Endodermal cell (in vitro differentiated cells): Measurements from ENCODE around the gene TDRD7. TPM values are rescaled to one million over a fixed set of nuclear protein-coding genes. Genes with fewer than 3 reads are reported as not detected.

ENCODE experiments used
- DNase-seq: peaks from one replicate; pipeline ENCODE4 v3.0.0-alpha.2; 2017
- H3K27ac ChIP-seq: 2 replicates; pipeline ENCODE4 v1.5.1; 2013; ENCODE audit warnings: mild to moderate bottlenecking, low read depth, low read length, moderate library complexity
- H3K27me3 ChIP-seq: 2 replicates; pipeline ENCODE4 v1.6.1; 2013; ENCODE audit warnings: mild to moderate bottlenecking, low read length, moderate library complexity; ENCODE audit not compliant: insufficient read depth, control insufficient read depth, poor library complexity, severe bottlenecking
- H3K36me3 ChIP-seq: 2 replicates; pipeline ENCODE4 v1.7.0; 2013; ENCODE audit warnings: mild to moderate bottlenecking, low read length, moderate library complexity; ENCODE audit not compliant: control insufficient read depth, insufficient read depth
- H3K4me1 ChIP-seq: one replicate; pipeline ENCODE4 v1.7.0; 2013; ENCODE audit warnings: low read length; ENCODE audit not compliant: control insufficient read depth, insufficient read depth
- H3K4me3 ChIP-seq: 2 replicates; pipeline ENCODE4 v1.5.1; 2013; ENCODE audit warnings: mild to moderate bottlenecking, low read length, moderate library complexity
- H3K9ac ChIP-seq: 2 replicates; pipeline ENCODE4 v1.6.1; 2013; ENCODE audit warnings: mild to moderate bottlenecking, low read length, moderate library complexity; ENCODE audit not compliant: poor library complexity, severe bottlenecking; ENCODE audit errors: extremely low read depth
- H3K9me3 ChIP-seq: 2 replicates; pipeline ENCODE4 v1.6.1; 2013; ENCODE audit warnings: mild to moderate bottlenecking, low read length, moderate library complexity; ENCODE audit not compliant: control insufficient read depth
- H3K27ac Mint-ChIP-seq: 2 replicates; pipeline ENCODE4 v1.8.0; 2020; ENCODE audit warnings: mixed read lengths
- H3K27me3 Mint-ChIP-seq: 2 replicates; pipeline ENCODE4 v1.8.0; 2021; ENCODE audit warnings: mild to moderate bottlenecking, mixed read lengths; ENCODE audit not compliant: insufficient read depth
- H3K36me3 Mint-ChIP-seq: 2 replicates; pipeline ENCODE4 v1.8.0; 2020; ENCODE audit warnings: low read depth, mixed read lengths
- H3K4me1 Mint-ChIP-seq: 2 replicates; pipeline ENCODE4 v1.8.0; 2020; ENCODE audit warnings: mixed read lengths
- H3K4me3 Mint-ChIP-seq: 2 replicates; pipeline ENCODE4 v1.8.0; 2020; ENCODE audit warnings: mild to moderate bottlenecking, moderate library complexity, mixed read lengths
- H3K9me3 Mint-ChIP-seq: 2 replicates; pipeline ENCODE4 v1.8.0; 2020; ENCODE audit warnings: mild to moderate bottlenecking, mixed read lengths
- WGBS, 2 experiments: methylation state at CpG; one replicate each; pipeline versions ENCODE4 v1.1.5 to v1.1.7; 2013; ENCODE audit warnings: missing lambda C conversion rate in 2 of 2, mixed read lengths in 1 of 2; ENCODE audit not compliant: insufficient coverage in 1 of 2, insufficient read length in 1 of 2; 5-methylcytosine and 5-hydroxymethylcytosine counted together
- total RNA-seq, 2 donors: library from RNA; stranded (reverse); fragmentation: NEBNext Ultra II Directional in 1 of 2; extraction: Animal tissue kit (Norgen Biotek cat#: 25700) in 1 of 2; gene quantifications; 2 replicates in 1 of 2; 3 replicates in 1 of 2; pipeline ENCODE4 v1.2.1, GENCODE V29; 2021
- TF ChIP-seq, protein P1 (sequence below): fragments of 200-600 bp; sonication (generic); conservative IDR thresholded peaks from 2 replicates; pipeline ENCODE4 v1.5.0; 2021; ENCODE audit warnings: antibody characterized with exemption, mild to moderate bottlenecking

TDRD7 gene
- total RNA-seq, 2 donors from 2014 or later = 25.9 to 31.9 TPM

DNA sequence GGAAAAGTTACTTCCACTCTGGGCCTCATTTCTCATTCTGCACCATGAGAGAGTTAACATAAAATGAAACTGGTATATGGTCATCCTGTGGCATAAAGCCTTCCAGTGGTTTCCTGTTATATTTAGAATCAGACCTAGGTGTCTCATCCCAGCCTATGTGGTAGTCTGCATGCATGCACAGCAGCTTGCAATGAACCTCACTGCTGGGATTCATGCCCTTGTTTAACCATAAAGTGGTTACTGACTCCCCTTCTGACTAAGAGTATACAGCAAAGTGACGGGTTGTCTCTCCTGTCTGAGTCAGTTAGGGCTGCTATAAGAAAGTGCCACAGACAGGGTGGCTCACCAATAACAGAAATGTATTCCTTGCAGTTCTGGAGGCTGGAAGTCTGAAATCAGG is 14.7 kb upstream of the TDRD7 start:
- Histone ChIP-seq H3K36me3 (no peaks in the 10 kb centered on the region), H3K9me3 (no peaks in the 10 kb centered on the region), H3K27me3 (no peaks in the 10 kb centered on the region), H3K4me1 (no peaks in the 10 kb centered on the region), H3K27ac (no peak overlapping the region), H3K9ac (no peak overlapping the region), H3K4me3 (no peak overlapping the region)
- 82 to 92% methylated on average over 1 of the region's 1 CpG for WGBS, 2 experiments
- DNase-seq = peak; percentile 23
- peaks cover 8% of the 10 kb centered on the region for H3K4me1 Mint-ChIP-seq
- no peaks in the 10 kb centered on the region for H3K9me3 Mint-ChIP-seq
- H3K36me3 Mint-ChIP-seq = no peaks in the 10 kb centered on the region
- TF ChIP-seq, protein P1, sequence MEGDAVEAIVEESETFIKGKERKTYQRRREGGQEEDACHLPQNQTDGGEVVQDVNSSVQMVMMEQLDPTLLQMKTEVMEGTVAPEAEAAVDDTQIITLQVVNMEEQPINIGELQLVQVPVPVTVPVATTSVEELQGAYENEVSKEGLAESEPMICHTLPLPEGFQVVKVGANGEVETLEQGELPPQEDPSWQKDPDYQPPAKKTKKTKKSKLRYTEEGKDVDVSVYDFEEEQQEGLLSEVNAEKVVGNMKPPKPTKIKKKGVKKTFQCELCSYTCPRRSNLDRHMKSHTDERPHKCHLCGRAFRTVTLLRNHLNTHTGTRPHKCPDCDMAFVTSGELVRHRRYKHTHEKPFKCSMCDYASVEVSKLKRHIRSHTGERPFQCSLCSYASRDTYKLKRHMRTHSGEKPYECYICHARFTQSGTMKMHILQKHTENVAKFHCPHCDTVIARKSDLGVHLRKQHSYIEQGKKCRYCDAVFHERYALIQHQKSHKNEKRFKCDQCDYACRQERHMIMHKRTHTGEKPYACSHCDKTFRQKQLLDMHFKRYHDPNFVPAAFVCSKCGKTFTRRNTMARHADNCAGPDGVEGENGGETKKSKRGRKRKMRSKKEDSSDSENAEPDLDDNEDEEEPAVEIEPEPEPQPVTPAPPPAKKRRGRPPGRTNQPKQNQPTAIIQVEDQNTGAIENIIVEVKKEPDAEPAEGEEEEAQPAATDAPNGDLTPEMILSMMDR = no peak
- peaks cover 13% of the 10 kb centered on the region for H3K27me3 Mint-ChIP-seq
- H3K4me3 Mint-ChIP-seq = no peak overlapping the region
- H3K27ac Mint-ChIP-seq = no peak overlapping the region

DNA sequence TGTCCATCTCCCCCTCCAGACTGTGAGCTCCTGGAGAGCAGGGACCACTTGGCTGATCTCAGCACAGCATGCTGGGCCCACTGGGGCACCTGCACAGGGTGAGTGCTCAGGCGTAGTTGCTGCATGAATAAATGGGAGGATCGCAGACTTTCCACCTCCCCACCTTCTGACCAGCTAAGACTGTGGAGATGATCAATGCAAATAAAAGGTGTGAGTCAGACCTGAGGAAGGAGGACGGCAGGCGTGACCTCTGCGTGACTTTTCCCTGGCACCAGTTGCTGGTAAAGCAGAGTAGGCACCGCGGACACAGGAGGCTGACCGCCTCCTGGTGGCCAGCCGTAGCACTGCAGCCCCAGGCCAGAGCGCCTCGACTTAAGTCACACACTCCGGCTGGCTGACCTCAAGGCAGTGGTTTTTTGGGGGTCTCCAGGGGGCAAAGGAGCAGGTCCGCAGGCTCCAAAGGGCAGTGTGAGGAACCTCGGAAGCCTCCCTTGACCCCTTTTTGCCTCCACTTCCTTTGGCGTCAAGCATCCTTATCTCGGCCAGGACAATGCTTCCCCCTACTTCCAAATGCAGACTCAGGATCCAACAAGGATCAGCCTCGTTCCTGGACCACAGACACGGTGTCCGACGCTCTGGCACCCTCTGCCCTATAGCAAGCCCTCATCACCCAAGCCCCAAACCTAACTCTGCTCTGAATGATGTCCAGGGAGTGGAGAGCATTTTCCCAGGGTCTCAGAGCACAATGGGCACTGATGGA is 12.7 kb upstream of the TDRD7 start:
- no peaks in the 10 kb centered on the region for H3K36me3 ChIP-seq
- no peak overlapping the region for H3K9ac ChIP-seq
- peaks cover 11% of the 10 kb centered on the region for H3K9me3 ChIP-seq
- peaks cover 7% of the 10 kb centered on the region for H3K27me3 Mint-ChIP-seq
- H3K4me1 Mint-ChIP-seq = peaks cover 8% of the 10 kb centered on the region
- no peaks in the 10 kb centered on the region for H3K36me3 Mint-ChIP-seq
- H3K27me3 ChIP-seq = no peaks in the 10 kb centered on the region
- H3K27ac ChIP-seq = no peak overlapping the region
- TF ChIP-seq, protein P1 = peak; percentile 97
- H3K9me3 Mint-ChIP-seq = peaks cover 8% of the 10 kb centered on the region
- H3K4me3 ChIP-seq = no peak overlapping the region
- no peaks in the 10 kb centered on the region for H3K4me1 ChIP-seq
- no peak overlapping the region for H3K4me3 Mint-ChIP-seq
- WGBS, 2 experiments = 44 to 59% methylated on average over 11 to 20 of the region's 20 CpGs
- H3K27ac Mint-ChIP-seq = no peak overlapping the region
- peak; percentile 95 for DNase-seq

DNA sequence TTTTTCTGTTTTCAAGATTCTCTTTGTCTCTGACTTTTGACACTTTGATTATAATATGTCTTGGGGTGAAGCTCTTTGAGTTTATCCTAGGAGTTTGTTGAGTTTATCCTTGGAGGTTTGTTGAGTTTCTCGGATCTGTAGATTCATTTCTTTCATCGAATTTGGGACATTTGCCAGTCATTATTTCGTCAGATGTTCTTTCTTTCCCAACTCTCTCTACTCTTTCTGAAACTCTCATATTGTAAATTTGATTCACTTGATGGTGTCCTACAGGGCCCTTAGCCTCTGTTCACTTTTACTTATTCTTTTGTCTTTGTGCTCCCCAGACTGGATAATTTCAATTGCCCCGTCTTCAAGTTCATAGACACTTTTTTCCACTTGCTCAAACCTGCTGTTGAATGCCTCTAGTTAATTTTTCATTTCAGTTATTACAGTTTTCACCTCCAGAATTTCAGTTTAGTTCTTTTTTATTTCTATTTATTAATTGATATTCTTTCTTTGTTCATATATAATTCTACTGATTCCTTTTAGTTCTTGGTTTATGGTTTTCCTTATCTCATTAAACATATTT is 8.1 kb upstream of the TDRD7 start:
- TF ChIP-seq, protein P1 = no peak
- Histone ChIP-seq H3K27me3 (no peaks in the 10 kb centered on the region), H3K9ac (no peak overlapping the region), H3K9me3 (peaks cover 31% of the 10 kb centered on the region), H3K36me3 (no peaks in the 10 kb centered on the region), H3K4me3 (peak overlapping the region; percentile 51), H3K4me1 (peaks cover 5% of the 10 kb centered on the region), H3K27ac (no peak overlapping the region)
- no peak overlapping the region for H3K27ac Mint-ChIP-seq
- peaks cover 3% of the 10 kb centered on the region for H3K27me3 Mint-ChIP-seq
- DNase-seq = no peak
- 84 to 100% methylated on average over 3 to 4 of the region's 4 CpGs for WGBS, 2 experiments
- H3K4me1 Mint-ChIP-seq = peaks cover 22% of the 10 kb centered on the region
- H3K9me3 Mint-ChIP-seq = peaks cover 19% of the 10 kb centered on the region
- H3K4me3 Mint-ChIP-seq = no peak overlapping the region
- H3K36me3 Mint-ChIP-seq = no peaks in the 10 kb centered on the region
